Measurements from ENCODE around the gene KRT82. TPM values are rescaled to one million over a fixed set of nuclear protein-coding genes. Genes with fewer than 3 reads are reported as not detected.

The KRT82 gene
- total and polyA plus RNA-seq, 8 donors: not detected

- 35 to 58% (median 44%) methylated on average over 5 of the region's 5 CpGs for WGBS, 5 donors
- Histone ChIP-seq H3K4me1 (peaks cover 16 to 35% (median 25%) of the 10 kb centered on the region in 4 donors), H3K27ac (no peak overlapping the region), H3K36me3 (no peaks in the 10 kb centered on the region), H3K9me3 (no peaks in the 10 kb centered on the region), H3K27me3 (peaks cover 0 to 12% (median 0%) of the 10 kb centered on the region in 3 donors), H3K4me3 (no peak overlapping the region)
- intact Hi-C loops (cut with DNase I; ENCODE audit: low total_unique reads): no loop called here
- TF ChIP-seq CTCF (IDR thresholded peaks at IDR 0.05) (no peak), EP300 (IDR thresholded peaks at IDR 0.05) (no peak), POLR2AphosphoS5 (IDR thresholded peaks at IDR 0.05) (no peak)
- DNase-seq: peak in 1 of 2 donors; percentile 37
Measured at GRCh38 chr12:52354200-52354599, 51.9 kb downstream of the KRT82 start.

GRCh38 chr12:52353766-52354165 is 52.4 kb downstream of the KRT82 start:
- Histone ChIP-seq H3K4me1 (peaks cover 21 to 39% (median 30%) of the 10 kb centered on the region in 4 donors), H3K4me3 (no peak overlapping the region), H3K9me3 (no peaks in the 10 kb centered on the region), H3K27me3 (peaks cover 0 to 10% (median 0%) of the 10 kb centered on the region in 3 donors), H3K36me3 (no peaks in the 10 kb centered on the region), H3K27ac (no peak overlapping the region)
- TF ChIP-seq CTCF (IDR thresholded peaks at IDR 0.05) (no peak), EP300 (IDR thresholded peaks at IDR 0.05) (no peak), POLR2AphosphoS5 (IDR thresholded peaks at IDR 0.05) (no peak), POLR2A (IDR thresholded peaks at IDR 0.05) (no peak)
- WGBS, 5 donors: 63 to 78% (median 69%) methylated on average over 3 of the region's 3 CpGs
- intact Hi-C loops (cut with DNase I; ENCODE audit: low total_unique reads): no loop called here
- no peak for DNase-seq

GRCh38 chr12:52352951-52353350 is 53.2 kb downstream of the KRT82 start:
- intact Hi-C loops (cut with DNase I; ENCODE audit: low total_unique reads): no loop called here
- no peak for TF ChIP-seq EP300 (IDR thresholded peaks at IDR 0.05)
- no peak for TF ChIP-seq POLR2A (IDR thresholded peaks at IDR 0.05)
- TF ChIP-seq POLR2AphosphoS5 (IDR thresholded peaks at IDR 0.05): no peak
- TF ChIP-seq CTCF (IDR thresholded peaks at IDR 0.05): no peak
- no peak overlapping the region for H3K27ac ChIP-seq
- 78 to 100% (median 87%) methylated on average over 2 of the region's 2 CpGs for WGBS, 5 donors
- H3K9me3 ChIP-seq: no peaks in the 10 kb centered on the region
- no peak overlapping the region for H3K4me3 ChIP-seq
- H3K27me3 ChIP-seq: peaks cover 0 to 9% (median 0%) of the 10 kb centered on the region in 3 donors
- no peak for DNase-seq
- no peaks in the 10 kb centered on the region for H3K36me3 ChIP-seq
- H3K4me1 ChIP-seq: peaks cover 25 to 46% (median 32%) of the 10 kb centered on the region in 4 donors

- TF ChIP-seq POLR2A (IDR thresholded peaks at IDR 0.05): no peak
- no peak for TF ChIP-seq EP300 (IDR thresholded peaks at IDR 0.05)
- no peak for TF ChIP-seq CTCF (IDR thresholded peaks at IDR 0.05)
- TF ChIP-seq POLR2AphosphoS5 (IDR thresholded peaks at IDR 0.05): peak in 1 of 3 donors; percentile 32
- Histone ChIP-seq H3K4me1 (peaks cover 34 to 62% (median 42%) of the 10 kb centered on the region in 4 donors), H3K27me3 (peaks cover 0 to 8% (median 0%) of the 10 kb centered on the region in 3 donors), H3K36me3 (no peaks in the 10 kb centered on the region), H3K4me3 (no peak overlapping the region), H3K9me3 (no peaks in the 10 kb centered on the region), H3K27ac (peak overlapping the region in 2 of 5 donors; percentile 15 to 35)
- WGBS, 5 donors: 19 to 37% (median 24%) methylated on average over 9 of the region's 9 CpGs
- intact Hi-C loops (cut with DNase I; ENCODE audit: low total_unique reads): no loop called here
- DNase-seq: peak; percentile 38 to 63
Measured at GRCh38 chr12:52351196-52352059, 54.7 kb downstream of the KRT82 start.

Measured in stomach (tissue), 9 donors.